ENCODE data around the gene OMP.

The OMP gene

DNA sequence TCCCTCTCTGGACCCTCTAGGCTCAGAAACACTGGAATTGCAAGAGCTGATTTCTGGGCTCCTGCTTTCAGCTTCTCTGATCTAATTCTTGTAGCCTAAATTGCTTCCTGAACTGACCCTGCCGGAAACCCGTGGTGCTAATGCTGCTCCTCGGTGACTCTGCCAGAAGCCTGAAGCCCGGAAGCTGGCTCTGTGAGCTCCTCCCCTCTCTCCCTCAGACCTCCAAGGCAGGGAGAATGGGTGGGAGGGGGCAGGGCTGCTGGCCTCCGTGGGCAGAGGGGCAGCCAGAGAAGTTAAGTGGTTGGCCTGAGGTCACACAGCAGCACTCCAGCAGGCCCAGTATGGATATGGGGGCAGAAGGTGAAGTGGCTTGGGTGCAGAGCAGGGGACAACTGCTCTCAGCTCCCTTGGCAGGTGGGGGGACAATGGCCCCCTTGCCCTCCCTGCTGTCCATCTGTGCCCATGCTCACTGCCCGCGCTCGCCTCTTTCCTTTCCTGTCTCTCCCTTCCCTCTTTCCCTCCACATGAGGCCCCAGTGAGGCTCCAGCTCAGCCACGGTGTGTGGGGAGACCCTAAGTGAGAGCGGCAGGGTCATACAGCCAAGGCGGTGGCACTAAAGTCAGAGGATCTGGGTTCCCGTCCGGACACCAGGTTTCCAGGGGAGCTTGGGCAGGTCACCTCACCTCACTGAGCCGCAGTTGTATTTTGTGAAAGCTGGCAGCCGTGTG, 19.6 kb upstream of the OMP start:
- FAIRE-seq (no peak), DNase-seq (ENCODE audit: insufficient read length, low spot score) (no peak)
- TF ChIP-seq, protein P1, sequence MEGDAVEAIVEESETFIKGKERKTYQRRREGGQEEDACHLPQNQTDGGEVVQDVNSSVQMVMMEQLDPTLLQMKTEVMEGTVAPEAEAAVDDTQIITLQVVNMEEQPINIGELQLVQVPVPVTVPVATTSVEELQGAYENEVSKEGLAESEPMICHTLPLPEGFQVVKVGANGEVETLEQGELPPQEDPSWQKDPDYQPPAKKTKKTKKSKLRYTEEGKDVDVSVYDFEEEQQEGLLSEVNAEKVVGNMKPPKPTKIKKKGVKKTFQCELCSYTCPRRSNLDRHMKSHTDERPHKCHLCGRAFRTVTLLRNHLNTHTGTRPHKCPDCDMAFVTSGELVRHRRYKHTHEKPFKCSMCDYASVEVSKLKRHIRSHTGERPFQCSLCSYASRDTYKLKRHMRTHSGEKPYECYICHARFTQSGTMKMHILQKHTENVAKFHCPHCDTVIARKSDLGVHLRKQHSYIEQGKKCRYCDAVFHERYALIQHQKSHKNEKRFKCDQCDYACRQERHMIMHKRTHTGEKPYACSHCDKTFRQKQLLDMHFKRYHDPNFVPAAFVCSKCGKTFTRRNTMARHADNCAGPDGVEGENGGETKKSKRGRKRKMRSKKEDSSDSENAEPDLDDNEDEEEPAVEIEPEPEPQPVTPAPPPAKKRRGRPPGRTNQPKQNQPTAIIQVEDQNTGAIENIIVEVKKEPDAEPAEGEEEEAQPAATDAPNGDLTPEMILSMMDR (IDR thresholded peaks at IDR 0.05; ENCODE audit: insufficient read depth, missing control alignments): no peak

DNA sequence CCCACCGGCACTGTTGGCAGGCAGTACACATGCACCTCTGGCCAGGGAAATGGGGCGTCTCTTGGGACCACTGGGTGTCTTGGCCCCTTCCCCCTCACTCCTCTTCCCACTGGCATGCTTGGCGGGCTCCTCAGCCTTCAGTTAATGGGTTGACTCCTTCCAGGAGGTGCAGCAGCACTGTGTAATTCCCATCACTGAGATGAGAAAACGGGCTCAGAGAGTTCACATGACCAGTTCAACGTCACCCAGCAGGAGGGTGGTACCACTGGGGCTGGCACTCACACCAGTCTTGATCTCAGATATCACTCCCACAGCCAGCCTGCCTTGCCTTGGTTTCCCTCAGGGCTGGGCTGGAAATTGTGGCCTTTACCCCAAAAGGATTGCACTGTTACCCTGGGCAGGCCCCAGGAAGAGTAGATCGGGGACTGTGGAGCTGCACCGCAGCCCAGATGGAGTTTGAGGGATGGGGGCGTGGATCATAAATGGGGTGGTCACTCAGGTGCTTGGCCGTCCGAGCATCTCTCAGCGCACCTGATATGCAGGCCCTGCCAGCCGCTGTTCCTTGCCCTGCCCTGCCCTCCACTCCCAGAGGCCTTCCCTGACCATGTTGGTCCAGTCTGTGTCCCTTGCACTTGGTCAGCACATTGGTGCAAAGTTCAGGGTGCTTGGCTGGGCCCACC, 18.9 kb upstream of the OMP start:
- TF ChIP-seq, protein P1 (IDR thresholded peaks at IDR 0.05; ENCODE audit: insufficient read depth, missing control alignments): no peak
- DNase-seq (ENCODE audit: insufficient read length, low spot score): no peak
- no peak for FAIRE-seq

DNA sequence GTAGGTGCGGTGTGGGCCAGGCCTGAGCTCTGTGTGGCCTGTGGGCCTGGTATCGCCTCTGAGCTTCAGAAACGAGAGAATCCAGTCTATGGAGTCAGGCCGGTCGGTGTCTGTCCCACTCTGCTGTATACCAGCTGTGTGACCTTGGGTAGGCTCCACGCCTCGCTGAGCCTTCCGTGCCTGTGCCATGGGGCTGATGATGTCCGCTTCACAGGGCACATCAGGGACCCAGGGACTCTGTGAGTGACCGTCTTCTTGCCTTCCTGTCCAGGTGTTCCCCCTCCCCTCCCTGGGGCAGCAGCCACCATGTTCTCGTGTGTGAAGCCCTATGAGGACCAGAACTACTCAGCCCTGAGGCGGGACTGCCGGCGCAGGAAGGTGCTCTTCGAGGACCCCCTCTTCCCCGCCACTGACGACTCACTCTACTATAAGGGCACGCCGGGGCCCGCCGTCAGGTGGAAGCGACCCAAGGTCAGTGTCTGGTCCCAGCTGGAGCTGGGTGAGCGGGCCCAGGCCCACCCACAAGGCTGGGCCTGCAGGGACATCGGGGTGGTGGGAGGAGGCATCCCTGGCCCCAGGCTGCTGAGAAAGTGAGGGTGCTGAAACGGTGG, 18.0 kb upstream of the OMP start:
- no peak for DNase-seq (ENCODE audit: insufficient read length, low spot score)
- TF ChIP-seq, protein P1 (IDR thresholded peaks at IDR 0.05; ENCODE audit: insufficient read depth, missing control alignments): no peak
- no peak for FAIRE-seq

DNA sequence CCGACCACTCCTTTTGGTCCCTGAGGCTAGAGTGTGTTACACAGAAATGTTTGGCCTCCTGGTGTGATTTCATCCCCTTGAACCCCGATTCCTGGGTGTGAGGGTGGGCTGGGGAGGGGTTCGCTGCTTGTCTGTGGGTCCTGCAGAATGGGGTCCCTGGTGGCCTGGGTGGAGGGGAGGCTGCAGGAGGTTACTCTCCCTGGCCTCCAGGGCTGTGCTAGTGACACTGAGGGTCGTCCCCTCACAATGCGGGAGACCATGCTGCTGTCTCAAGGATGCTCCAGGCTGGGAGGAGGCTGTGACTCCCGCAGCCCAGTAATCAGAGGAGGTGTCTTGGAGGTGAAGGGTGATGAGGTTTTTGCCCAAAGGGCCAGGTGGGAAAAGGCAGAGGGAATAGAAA, 17.0 kb upstream of the OMP start:
- no peak for DNase-seq (ENCODE audit: insufficient read length, low spot score)
- TF ChIP-seq, protein P1 (IDR thresholded peaks at IDR 0.05; ENCODE audit: insufficient read depth, missing control alignments): no peak
- FAIRE-seq: no peak

DNA sequence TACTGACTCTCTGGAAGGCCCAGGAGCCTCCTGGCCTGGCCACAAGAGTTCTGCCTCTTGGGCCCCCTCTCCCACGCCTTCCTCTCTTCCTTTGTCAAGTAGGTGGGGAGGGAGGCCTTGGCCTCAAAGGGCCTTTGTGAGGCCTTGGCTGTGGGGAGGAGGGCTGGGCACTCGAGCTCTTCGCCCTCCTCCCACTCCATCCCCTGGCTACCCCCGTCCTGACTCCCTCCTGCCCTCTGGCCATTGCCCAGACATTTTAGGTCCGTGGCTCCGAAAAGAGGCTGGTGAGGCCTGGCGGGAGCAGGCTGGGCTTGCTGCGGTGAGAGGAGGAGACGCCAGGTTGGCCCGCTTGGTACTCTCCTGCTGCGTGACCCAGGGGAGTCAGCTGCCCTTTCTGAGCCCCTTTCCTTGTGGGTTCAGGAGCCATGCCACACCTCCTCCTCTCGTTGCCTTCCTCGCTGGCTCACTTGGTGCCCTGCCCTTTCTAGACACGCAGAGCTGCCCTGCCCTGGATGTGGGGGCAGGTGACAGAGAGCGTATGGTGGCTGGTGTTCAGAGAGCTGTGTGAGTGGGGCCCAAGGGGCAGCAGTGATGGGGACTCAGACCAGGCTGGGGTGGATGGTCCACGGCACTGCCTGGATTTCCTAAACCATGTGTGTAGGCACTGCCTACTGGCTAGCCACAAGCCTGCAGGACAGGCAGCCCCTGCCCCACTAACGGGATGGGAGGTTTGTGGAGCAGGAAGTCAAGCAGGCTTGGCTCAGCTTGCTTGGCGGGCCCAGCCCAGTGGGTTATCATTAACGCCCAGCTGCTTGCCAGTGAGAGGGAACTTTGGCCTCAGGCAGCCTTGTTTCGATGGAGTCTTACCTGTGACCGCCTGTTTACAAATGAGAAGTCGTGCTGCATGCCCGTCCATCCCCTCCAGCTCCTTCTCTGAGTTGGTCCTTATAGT, 15.8 kb upstream of the OMP start:
- FAIRE-seq (no peak), DNase-seq (ENCODE audit: insufficient read length, low spot score) (no peak)
- TF ChIP-seq, protein P1 (IDR thresholded peaks at IDR 0.05; ENCODE audit: insufficient read depth, missing control alignments): no peak

DNA sequence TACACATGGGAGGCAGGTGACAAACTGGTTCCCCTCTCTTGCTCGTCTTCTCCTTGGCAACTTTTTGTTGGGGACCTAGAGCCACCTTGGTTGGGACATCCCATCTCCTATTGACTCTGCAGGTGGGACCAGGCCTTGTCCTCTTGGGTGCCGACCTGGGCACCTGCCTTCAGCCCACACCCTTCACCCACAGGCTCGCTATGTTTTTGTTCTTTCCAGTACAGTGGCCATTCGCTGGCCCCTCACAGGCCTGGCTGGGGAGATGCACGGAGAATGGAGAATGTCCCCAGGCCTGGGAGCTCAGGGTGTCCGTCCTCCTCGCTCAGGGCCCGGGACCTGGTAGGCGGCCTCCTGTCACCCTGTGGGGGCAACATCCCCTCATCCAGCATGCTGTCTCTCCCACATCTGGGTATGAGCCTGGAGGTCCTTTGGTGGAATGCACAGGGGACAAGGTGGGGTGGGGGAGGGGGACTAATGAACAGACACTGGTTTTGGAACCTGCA, 14.9 kb upstream of the OMP start:
- TF ChIP-seq, protein P1 (IDR thresholded peaks at IDR 0.05; ENCODE audit: insufficient read depth, missing control alignments): no peak
- FAIRE-seq (no peak), DNase-seq (ENCODE audit: insufficient read length, low spot score) (no peak)

Measured in D721Med (cell line).